Colonic mucosa (tissue), 4 donors: ENCODE data around the gene PRR13. TPM values are rescaled to one million over a fixed set of nuclear protein-coding genes. Genes with fewer than 3 reads are reported as not detected.

ENCODE experiments used
- DNase-seq: peaks from one replicate; pipeline ENCODE4 v3.0.0-alpha.2; 2020
- H3K27ac ChIP-seq: fragments of 200-600 bp; one replicate; pipeline ENCODE4 v1.8.0; 2021
- H3K27me3 ChIP-seq: fragments of 200-600 bp; one replicate; pipeline ENCODE4 v1.8.0; 2021
- H3K36me3 ChIP-seq: fragments of 200-600 bp; one replicate; pipeline ENCODE4 v1.8.0; 2021
- H3K4me1 ChIP-seq: fragments of 200-600 bp; one replicate; pipeline ENCODE4 v1.8.0; 2021; ENCODE audit warnings: mild to moderate bottlenecking
- H3K4me3 ChIP-seq: fragments of 200-600 bp; one replicate; pipeline ENCODE4 v1.8.0; 2021
- H3K9ac ChIP-seq, 2 donors: one replicate each; pipeline ENCODE4 v1.7.0; 2013; ENCODE audit warnings: control low read depth in 2 of 2, low read depth in 2 of 2, low read length in 2 of 2
- H3K9me3 ChIP-seq: fragments of 200-600 bp; one replicate; pipeline ENCODE4 v1.8.0; 2021
- intact Hi-C: fragments of 100-400 bp; cut with DNase I; formaldehyde crosslinking; loops from one replicate; pipeline ENCODE4 v1.14.1; 2022
- total RNA-seq, 2 donors: library from RNA; stranded (reverse); fragmentation: NEBNext Ultra II Directional in 1 of 2; extraction: Animal tissue kit (Norgen Biotek cat#: 25700) in 1 of 2; gene quantifications; one replicate each; pipeline ENCODE4 v1.2.1, GENCODE V29; 2021
- TF ChIP-seq, protein P1 (sequence below): fragments of 200-600 bp; IDR thresholded peaks from one replicate; pipeline ENCODE4 v1.8.0; 2022; ENCODE audit warnings: antibody characterized with exemption, mild to moderate bottlenecking
- donor health status: healthy.
- donor health status: DM: no; HTN: no; CAD: no.
- donor health status: DM: no; HTN: no; CAD: no.

Gene PRR13
- total RNA-seq, 2 donors from 2014 or later, result 331 to 504 TPM

- Histone ChIP-seq H3K4me3 (no peak overlapping the region), H3K4me1 (no peaks in the 10 kb centered on the region), H3K9me3 (no peaks in the 10 kb centered on the region), H3K27me3 (no peaks in the 10 kb centered on the region), H3K9ac (no peak overlapping the region), H3K36me3 (peaks cover 56% of the 10 kb centered on the region), H3K27ac (no peak overlapping the region)
- intact Hi-C loops, result no loop called here
- TF ChIP-seq, protein P1, sequence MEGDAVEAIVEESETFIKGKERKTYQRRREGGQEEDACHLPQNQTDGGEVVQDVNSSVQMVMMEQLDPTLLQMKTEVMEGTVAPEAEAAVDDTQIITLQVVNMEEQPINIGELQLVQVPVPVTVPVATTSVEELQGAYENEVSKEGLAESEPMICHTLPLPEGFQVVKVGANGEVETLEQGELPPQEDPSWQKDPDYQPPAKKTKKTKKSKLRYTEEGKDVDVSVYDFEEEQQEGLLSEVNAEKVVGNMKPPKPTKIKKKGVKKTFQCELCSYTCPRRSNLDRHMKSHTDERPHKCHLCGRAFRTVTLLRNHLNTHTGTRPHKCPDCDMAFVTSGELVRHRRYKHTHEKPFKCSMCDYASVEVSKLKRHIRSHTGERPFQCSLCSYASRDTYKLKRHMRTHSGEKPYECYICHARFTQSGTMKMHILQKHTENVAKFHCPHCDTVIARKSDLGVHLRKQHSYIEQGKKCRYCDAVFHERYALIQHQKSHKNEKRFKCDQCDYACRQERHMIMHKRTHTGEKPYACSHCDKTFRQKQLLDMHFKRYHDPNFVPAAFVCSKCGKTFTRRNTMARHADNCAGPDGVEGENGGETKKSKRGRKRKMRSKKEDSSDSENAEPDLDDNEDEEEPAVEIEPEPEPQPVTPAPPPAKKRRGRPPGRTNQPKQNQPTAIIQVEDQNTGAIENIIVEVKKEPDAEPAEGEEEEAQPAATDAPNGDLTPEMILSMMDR, result no peak
- DNase-seq, result no peak
Measured at GRCh38 chr12:53467880-53468279, 26.3 kb downstream of the PRR13 start.

- Histone ChIP-seq H3K36me3 (peaks cover 52% of the 10 kb centered on the region), H3K9ac (no peak overlapping the region), H3K9me3 (no peaks in the 10 kb centered on the region), H3K27me3 (no peaks in the 10 kb centered on the region), H3K4me1 (no peaks in the 10 kb centered on the region), H3K27ac (no peak overlapping the region), H3K4me3 (no peak overlapping the region)
- TF ChIP-seq, protein P1, result no peak
- no peak for DNase-seq
- intact Hi-C loops, result no loop called here
Measured at GRCh38 chr12:53468282-53468681, 26.7 kb downstream of the PRR13 start.

DNA sequence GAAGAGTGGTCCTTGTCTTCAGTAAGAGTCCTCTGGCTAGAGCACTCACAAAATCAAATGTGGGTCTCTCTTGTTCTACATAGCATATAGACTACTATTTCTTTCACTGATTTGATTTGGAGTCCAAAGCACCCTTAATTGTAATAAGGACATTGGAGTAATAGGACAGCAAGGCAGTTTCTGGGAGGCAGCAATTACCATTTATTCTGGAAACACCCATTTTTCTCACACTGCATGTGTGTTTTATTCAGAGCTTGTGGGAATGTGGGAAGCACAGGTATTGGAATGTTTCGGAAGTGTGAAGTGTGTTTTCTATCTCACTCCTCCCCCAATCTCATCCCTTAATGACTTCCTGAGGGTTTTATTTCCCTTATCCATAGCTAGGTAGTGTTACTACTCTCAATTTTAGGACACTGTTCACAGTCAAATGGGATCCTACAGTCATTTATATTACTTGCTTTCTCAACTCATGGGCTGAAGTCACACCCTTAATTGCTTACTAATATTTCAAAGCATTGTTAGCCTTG lies 30.6 kb downstream of the PRR13 start:
- H3K27ac ChIP-seq, result no peak overlapping the region
- DNase-seq, result no peak
- TF ChIP-seq, protein P1, result no peak
- no peaks in the 10 kb centered on the region for H3K9me3 ChIP-seq
- peaks cover 44% of the 10 kb centered on the region for H3K36me3 ChIP-seq
- no peak overlapping the region for H3K9ac ChIP-seq
- H3K4me3 ChIP-seq, result no peak overlapping the region
- no peaks in the 10 kb centered on the region for H3K4me1 ChIP-seq
- intact Hi-C loops, result no loop called here
- no peaks in the 10 kb centered on the region for H3K27me3 ChIP-seq

GRCh38 chr12:53474077-53474476 lies 32.5 kb downstream of the PRR13 start:
- H3K4me3 ChIP-seq, result no peak overlapping the region
- no peaks in the 10 kb centered on the region for H3K9me3 ChIP-seq
- no peak for DNase-seq
- no peak overlapping the region for H3K9ac ChIP-seq
- no peak overlapping the region for H3K27ac ChIP-seq
- H3K27me3 ChIP-seq, result no peaks in the 10 kb centered on the region
- peaks cover 28% of the 10 kb centered on the region for H3K36me3 ChIP-seq
- H3K4me1 ChIP-seq, result no peaks in the 10 kb centered on the region
- TF ChIP-seq, protein P1, result no peak
- intact Hi-C loops, result no loop called here

GRCh38 chr12:53474819-53475218 lies 33.3 kb downstream of the PRR13 start:
- TF ChIP-seq, protein P1, result no peak
- Histone ChIP-seq H3K36me3 (peaks cover 25% of the 10 kb centered on the region), H3K4me3 (no peak overlapping the region), H3K9me3 (no peaks in the 10 kb centered on the region), H3K27me3 (no peaks in the 10 kb centered on the region), H3K4me1 (no peaks in the 10 kb centered on the region), H3K27ac (no peak overlapping the region), H3K9ac (no peak overlapping the region)
- intact Hi-C loops, result no loop called here
- DNase-seq, result no peak
